Lower lobe of right lung (tissue), 2 donors: Measurements from ENCODE around the gene BLCAP. TPM values are rescaled to one million over a fixed set of nuclear protein-coding genes. Genes with fewer than 3 reads are reported as not detected.
"Not testable (repeated sequence)": the region's sequence is repeated elsewhere in the genome, so short reads cannot be mapped to it uniquely, and the experiment has no call there.

ENCODE experiments used
- ATAC-seq, 2 donors: fragments of 200-7000 bp; cut with Tn5 transposase; one replicate each; pipeline ENCODE4 v1.9.1; 2020 to 2022; ENCODE audit warnings: mild to moderate bottlenecking in 2 of 2, moderate library complexity in 2 of 2
- DNase-seq: peaks from one replicate; pipeline ENCODE4 v3.0.0-alpha.2; 2020
- H3K27ac ChIP-seq: fragments of 200-600 bp; one replicate; pipeline ENCODE4 v1.8.0; 2022
- H3K27me3 ChIP-seq: fragments of 200-600 bp; one replicate; pipeline ENCODE4 v1.8.0; 2022; ENCODE audit warnings: low read depth
- H3K36me3 ChIP-seq: fragments of 200-600 bp; one replicate; pipeline ENCODE4 v1.8.0; 2022; ENCODE audit warnings: mild to moderate bottlenecking
- H3K4me1 ChIP-seq: fragments of 200-600 bp; one replicate; pipeline ENCODE4 v1.8.0; 2022
- H3K4me3 ChIP-seq: fragments of 200-600 bp; one replicate; pipeline ENCODE4 v1.8.0; 2022; ENCODE audit warnings: mild to moderate bottlenecking
- H3K9me3 ChIP-seq: fragments of 200-600 bp; one replicate; pipeline ENCODE4 v1.8.0; 2022
- CTCF ChIP-seq: fragments of 200-600 bp; IDR thresholded peaks from one replicate; pipeline ENCODE4 v1.8.0; 2022; ENCODE audit warnings: antibody characterized with exemption, mild to moderate bottlenecking
- intact Hi-C: fragments of 100-400 bp; cut with DNase I; formaldehyde crosslinking; loops from one replicate; pipeline ENCODE4 v1.11.0; 2022
- total RNA-seq: library from RNA; stranded (reverse); fragmentation: NEBNext Ultra II Directional; extraction: Animal tissue kit (Norgen Biotek cat#: 25700); gene quantifications from one replicate; pipeline ENCODE4 v1.2.1, GENCODE V29; 2021
- donor health status: DM: no; HTN: yes; CAD: no; lungs with severe emphysema.

Gene BLCAP
- total RNA-seq, 1 donor from 2014 or later = 66.8 TPM

GRCh38 chr20:37477041-37477440, 50.6 kb downstream of the BLCAP start:
- no peaks in the 10 kb centered on the region for H3K9me3 ChIP-seq
- H3K4me3 ChIP-seq = no peak overlapping the region
- H3K27ac ChIP-seq = no peak overlapping the region
- no peak for TF ChIP-seq CTCF
- DNase-seq (no peak), ATAC-seq (no peak)
- no peaks in the 10 kb centered on the region for H3K4me1 ChIP-seq
- intact Hi-C loops = no loop called here
- H3K36me3 ChIP-seq = no peaks in the 10 kb centered on the region
- H3K27me3 ChIP-seq = no peaks in the 10 kb centered on the region

- Histone ChIP-seq H3K27ac (no peak overlapping the region), H3K27me3 (no peaks in the 10 kb centered on the region), H3K9me3 (no peaks in the 10 kb centered on the region), H3K36me3 (no peaks in the 10 kb centered on the region), H3K4me3 (no peak overlapping the region), H3K4me1 (no peaks in the 10 kb centered on the region)
- ATAC-seq = no peak
- no peak for TF ChIP-seq CTCF
- no peak for DNase-seq
- intact Hi-C loops = no loop called here
Observed at GRCh38 chr20:37475252-37475651, 52.4 kb downstream of the BLCAP start.

GRCh38 chr20:37474386-37474785, 53.3 kb downstream of the BLCAP start:
- ATAC-seq (no peak), DNase-seq (no peak)
- Histone ChIP-seq H3K27me3 (no peaks in the 10 kb centered on the region), H3K9me3 (no peaks in the 10 kb centered on the region), H3K36me3 (no peaks in the 10 kb centered on the region), H3K4me3 (no peak overlapping the region), H3K4me1 (no peaks in the 10 kb centered on the region), H3K27ac (no peak overlapping the region)
- intact Hi-C loops = no loop called here
- no peak for TF ChIP-seq CTCF

- Histone ChIP-seq H3K4me1 (no peaks in the 10 kb centered on the region), H3K36me3 (no peaks in the 10 kb centered on the region), H3K27ac (no peak overlapping the region), H3K9me3 (no peaks in the 10 kb centered on the region), H3K4me3 (no peak overlapping the region), H3K27me3 (no peaks in the 10 kb centered on the region)
- intact Hi-C loops = no loop called here
- no peak for DNase-seq
- no peak for ATAC-seq
- no peak for TF ChIP-seq CTCF
Observed at GRCh38 chr20:37473249-37474000, 54.3 kb downstream of the BLCAP start.

- H3K36me3 ChIP-seq, H3K4me1 ChIP-seq, intact Hi-C loops, DNase-seq, H3K27ac ChIP-seq, H3K27me3 ChIP-seq, ATAC-seq, H3K9me3 ChIP-seq, H3K4me3 ChIP-seq: not testable (repeated sequence)
Observed at GRCh38 chr20:37472435-37472834, 55.2 kb downstream of the BLCAP start.

- TF ChIP-seq CTCF = no peak
- intact Hi-C loops = no loop called here
- no peaks in the 10 kb centered on the region for H3K4me1 ChIP-seq
- no peak overlapping the region for H3K4me3 ChIP-seq
- ATAC-seq (no peak), DNase-seq (no peak)
- no peak overlapping the region for H3K27ac ChIP-seq
- H3K9me3 ChIP-seq = no peaks in the 10 kb centered on the region
- H3K36me3 ChIP-seq = no peaks in the 10 kb centered on the region
- no peaks in the 10 kb centered on the region for H3K27me3 ChIP-seq
Observed at GRCh38 chr20:37471741-37472235, 55.9 kb downstream of the BLCAP start.

- intact Hi-C loops = not testable (repeated sequence)
Observed at GRCh38 chr20:37470190-37470589, 57.5 kb downstream of the BLCAP start.

More at GRCh38 chr20:37470190-37470589, 57.5 kb downstream of the BLCAP start:
- DNase-seq, ATAC-seq, H3K27me3 ChIP-seq, H3K36me3 ChIP-seq, H3K27ac ChIP-seq, H3K9me3 ChIP-seq, H3K4me1 ChIP-seq, H3K4me3 ChIP-seq: not testable (repeated sequence)
